H9 (cell line): ENCODE measurements around the gene C20orf173. TPM values are rescaled to one million over a fixed set of nuclear protein-coding genes. Genes with fewer than 3 reads are reported as not detected.

Experiments used
- DNase-seq: peaks from one replicate; pipeline ENCODE4 v3.0.0-alpha.2; 2017
- H2AFZ ChIP-seq: one replicate; pipeline ENCODE4 v1.6.1; 2013; ENCODE audit warnings: mild to moderate bottlenecking, low read length, control low read depth, moderate library complexity
- H2AK5ac ChIP-seq: 2 replicates; pipeline ENCODE4 v1.6.1; 2013; ENCODE audit warnings: low read length, control low read depth, mixed read lengths; ENCODE audit not compliant: insufficient read length
- H2BK120ac ChIP-seq: one replicate; pipeline ENCODE4 v1.6.1; 2013; ENCODE audit warnings: low read depth, mild to moderate bottlenecking, low read length, control low read depth, inconsistent platforms; ENCODE audit not compliant: poor library complexity, severe bottlenecking
- H2BK12ac ChIP-seq: 2 replicates; pipeline ENCODE4 v1.6.1; 2013; ENCODE audit warnings: low read length, control low read depth, mixed read lengths, low read depth; ENCODE audit not compliant: insufficient read length
- H2BK15ac ChIP-seq: 2 replicates; pipeline ENCODE4 v1.6.1; 2013; ENCODE audit warnings: low read depth, low read length, control low read depth
- H2BK20ac ChIP-seq: one replicate; pipeline ENCODE4 v1.6.1; 2013; ENCODE audit warnings: low read depth, mild to moderate bottlenecking, low read length, control low read depth, inconsistent platforms; ENCODE audit not compliant: poor library complexity, severe bottlenecking
- H2BK5ac ChIP-seq: 2 replicates; pipeline ENCODE4 v1.6.1; 2013; ENCODE audit warnings: low read length, control low read depth, mixed read lengths; ENCODE audit not compliant: insufficient read length
- H3K14ac ChIP-seq: 2 replicates; pipeline ENCODE4 v1.6.1; 2013; ENCODE audit warnings: low read length, control low read depth; ENCODE audit not compliant: insufficient read depth
- H3K18ac ChIP-seq: 2 replicates; pipeline ENCODE4 v1.6.1; 2013; ENCODE audit warnings: low read depth, mild to moderate bottlenecking, mixed read lengths, low read length, control low read depth; ENCODE audit not compliant: insufficient read length
- H3K23ac ChIP-seq: 2 replicates; pipeline ENCODE4 v1.6.1; 2013; ENCODE audit warnings: low read length, control low read depth, mixed read lengths, low read depth; ENCODE audit not compliant: insufficient read length
- H3K23me2 ChIP-seq: 2 replicates; pipeline ENCODE4 v1.6.1; 2013; ENCODE audit warnings: low read depth, mild to moderate bottlenecking, mixed read lengths, low read length, control low read depth; ENCODE audit not compliant: insufficient read length, poor library complexity, severe bottlenecking
- H3K27ac ChIP-seq: 2 replicates; pipeline ENCODE4 v1.5.1; 2013; ENCODE audit warnings: low read length, control low read depth, mixed read lengths, low read depth; ENCODE audit not compliant: insufficient read length
- H3K27me3 ChIP-seq: 2 replicates; pipeline ENCODE4 v1.6.1; 2013; ENCODE audit warnings: low read length, control low read depth, inconsistent platforms; ENCODE audit not compliant: insufficient read depth
- H3K4ac ChIP-seq: 2 replicates; pipeline ENCODE4 v1.6.1; 2013; ENCODE audit warnings: low read depth, mild to moderate bottlenecking, control low read depth, inconsistent platforms, low read length, moderate library complexity
- H3K4me1 ChIP-seq: 2 replicates; pipeline ENCODE4 v1.6.1; 2013; ENCODE audit warnings: low read length, control low read depth, inconsistent platforms; ENCODE audit not compliant: insufficient read depth
- H3K4me2 ChIP-seq: 2 replicates; pipeline ENCODE4 v1.6.1; 2013; ENCODE audit warnings: low read length, control low read depth, mixed read lengths; ENCODE audit not compliant: insufficient read length, insufficient read depth
- H3K56ac ChIP-seq: 2 replicates; pipeline ENCODE4 v1.6.1; 2013; ENCODE audit warnings: low read depth, mild to moderate bottlenecking, mixed read lengths, low read length, control low read depth; ENCODE audit not compliant: insufficient read length
- H3K79me1 ChIP-seq: 2 replicates; pipeline ENCODE4 v1.6.1; 2013; ENCODE audit warnings: low read depth, mild to moderate bottlenecking, moderate library complexity, low read length, control low read depth, inconsistent platforms; ENCODE audit not compliant: insufficient read depth, poor library complexity, severe bottlenecking
- H3K79me2 ChIP-seq: 2 replicates; pipeline ENCODE4 v1.6.1; 2013; ENCODE audit warnings: low read length, control low read depth, inconsistent platforms; ENCODE audit not compliant: insufficient read depth
- H3K9ac ChIP-seq: 2 replicates; pipeline ENCODE4 v1.6.1; 2013; ENCODE audit warnings: low read length, control low read depth, mixed read lengths; ENCODE audit not compliant: insufficient read length; ENCODE audit errors: extremely low read depth
- H3K9me3 ChIP-seq: one replicate; pipeline ENCODE4 v1.6.1; 2013; ENCODE audit warnings: low read depth, low read length, inconsistent platforms; ENCODE audit not compliant: control insufficient read depth
- H3T11ph ChIP-seq: one replicate; pipeline ENCODE4 v1.6.1; 2013; ENCODE audit warnings: mild to moderate bottlenecking, low read length, control low read depth, inconsistent platforms
- H4K20me1 ChIP-seq: one replicate; pipeline ENCODE4 v1.6.1; 2013; ENCODE audit not compliant: control insufficient read depth, insufficient read length, insufficient read depth
- H4K5ac ChIP-seq: 2 replicates; pipeline ENCODE4 v1.6.1; 2013; ENCODE audit warnings: low read depth, mild to moderate bottlenecking, mixed read lengths, low read length, control low read depth; ENCODE audit not compliant: insufficient read length
- H4K8ac ChIP-seq: replicated peaks from 2 replicates; pipeline ENCODE4 v1.6.1; 2013; ENCODE audit warnings: low read length, control low read depth, mixed read lengths, low read depth; ENCODE audit not compliant: insufficient read length
- H4K91ac ChIP-seq: 2 replicates; pipeline ENCODE4 v1.6.1; 2013; ENCODE audit warnings: low read depth, mild to moderate bottlenecking, moderate library complexity, mixed read lengths, low read length, control low read depth; ENCODE audit not compliant: insufficient read length
- H3K27ac Mint-ChIP-seq, 3 experiments: 2 replicates in 2 of 3; 3 replicates in 1 of 3; pipeline ENCODE4 v1.8.0; 2020 to 2021; ENCODE audit warnings: mixed read lengths in 3 of 3, mild to moderate bottlenecking in 1 of 3, moderate library complexity in 1 of 3
- H3K27me3 Mint-ChIP-seq: 2 replicates; pipeline ENCODE4 v1.8.0; 2021; ENCODE audit warnings: low read depth, mild to moderate bottlenecking, moderate library complexity, mixed read lengths
- H3K36me3 Mint-ChIP-seq, 3 experiments: 2 replicates in 2 of 3; 3 replicates in 1 of 3; pipeline ENCODE4 v1.8.0; 2020 to 2021; ENCODE audit warnings: low read depth in 3 of 3, mixed read lengths in 3 of 3; ENCODE audit not compliant: insufficient read depth in 1 of 3
- H3K4me1 Mint-ChIP-seq, 2 experiments: 2 replicates each; pipeline ENCODE4 v1.8.0; 2020; ENCODE audit warnings: mixed read lengths in 2 of 2
- H3K4me3 Mint-ChIP-seq, 2 experiments: 2 replicates in 1 of 2; 3 replicates in 1 of 2; pipeline ENCODE4 v1.8.0; 2020 to 2021; ENCODE audit warnings: mild to moderate bottlenecking in 2 of 2, mixed read lengths in 2 of 2, moderate library complexity in 1 of 2
- H3K9me3 Mint-ChIP-seq, 2 experiments: 2 replicates in 1 of 2; 3 replicates in 1 of 2; pipeline ENCODE4 v1.8.0; 2020; ENCODE audit warnings: mild to moderate bottlenecking in 2 of 2, mixed read lengths in 2 of 2, moderate library complexity in 1 of 2
- CTCF ChIP-seq: fragments of 200-600 bp; sonication (generic); conservative IDR thresholded peaks from 3 replicates; pipeline ENCODE4 v1.8.0; 2021; ENCODE audit warnings: antibody characterized with exemption, mild to moderate bottlenecking
- WGBS: extraction: QIAGEN DNeasy Blood & Tissue Kit; methylation state at CpG from one replicate; pipeline ENCODE4 v1.1.7; 2013; ENCODE audit warnings: missing lambda C conversion rate, low lambda C conversion rate, mixed read lengths; ENCODE audit not compliant: insufficient read length; ENCODE audit errors: extremely low coverage; 5-methylcytosine and 5-hydroxymethylcytosine counted together
- total RNA-seq: library from RNA; stranded (reverse); gene quantifications from 2 replicates; pipeline ENCODE4 v1.2.1, GENCODE V29; 2021

C20orf173 gene
- total RNA-seq, 1 experiment from 2014 or later: not detected

DNA sequence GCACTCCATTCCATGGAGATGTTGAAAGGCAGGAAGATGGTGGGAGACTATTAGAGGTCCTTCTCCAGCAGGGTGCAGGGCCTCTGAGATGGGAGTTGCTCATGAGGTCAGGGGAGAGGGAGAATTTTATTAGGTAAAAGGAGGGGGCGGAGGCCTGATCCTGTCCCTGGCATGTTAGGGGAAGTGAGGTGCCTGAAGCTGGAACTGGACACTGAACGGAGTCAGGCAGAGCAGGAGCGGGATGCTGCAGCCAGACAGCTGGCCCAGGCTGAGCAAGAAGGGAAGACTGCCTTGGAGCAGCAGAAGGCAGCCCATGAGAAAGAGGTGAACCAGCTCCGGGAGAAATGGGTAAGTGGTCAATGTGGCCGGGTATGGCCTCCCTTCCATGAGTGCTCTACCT lies 49.7 kb downstream of the C20orf173 start:
- H4K5ac ChIP-seq: no peak overlapping the region
- no peaks in the 10 kb centered on the region for H3K9me3 ChIP-seq
- no peak overlapping the region for H3K4ac ChIP-seq
- Mint-ChIP-seq H3K9me3 (peaks cover 7 to 11% of the 10 kb centered on the region in 2 experiments), H3K27ac (no peak overlapping the region), H3K36me3 (peaks cover 31 to 61% (median 59%) of the 10 kb centered on the region in 3 experiments), H3K4me3 (no peak overlapping the region), H3K4me1 (no peaks in the 10 kb centered on the region), H3K27me3 (no peaks in the 10 kb centered on the region)
- no peaks in the 10 kb centered on the region for H3K79me1 ChIP-seq
- H3K56ac ChIP-seq: no peak overlapping the region
- no peak overlapping the region for H2BK12ac ChIP-seq
- no peak overlapping the region for H2BK120ac ChIP-seq
- H3T11ph ChIP-seq: no peak overlapping the region
- no peak for TF ChIP-seq CTCF
- no peaks in the 10 kb centered on the region for H3K79me2 ChIP-seq
- H2AFZ ChIP-seq: no peak overlapping the region
- no CpG with 5 or more reads among the region's 5 CpGs for WGBS
- no peaks in the 10 kb centered on the region for H3K23me2 ChIP-seq
- H3K9ac ChIP-seq: no peak overlapping the region
- H3K4me2 ChIP-seq: no peak overlapping the region
- no peak overlapping the region for H3K27ac ChIP-seq
- no peaks in the 10 kb centered on the region for H3K4me1 ChIP-seq
- H2BK5ac ChIP-seq: no peak overlapping the region
- no peak overlapping the region for H4K8ac ChIP-seq
- no peak overlapping the region for H2BK15ac ChIP-seq
- H4K91ac ChIP-seq: no peak overlapping the region
- no peak overlapping the region for H3K14ac ChIP-seq
- H2AK5ac ChIP-seq: no peak overlapping the region
- no peak overlapping the region for H3K18ac ChIP-seq
- DNase-seq: no peak
- H3K27me3 ChIP-seq: no peaks in the 10 kb centered on the region
- no peak overlapping the region for H3K23ac ChIP-seq
- H4K20me1 ChIP-seq: no peaks in the 10 kb centered on the region
- H2BK20ac ChIP-seq: no peak overlapping the region
